ENCODE results near the gene CNN3.

The CNN3 gene

GRCh38 chr1:94851571-94851970 is 75.3 kb downstream of the CNN3 start:
- no peak for DNase-seq

Data from suppressor macrophage treated with lipopolysaccharide for 1 hour (primary cell).